Uterus (tissue), 4 donors: Measurements from ENCODE around the gene TFF3. TPM values are rescaled to one million over a fixed set of nuclear protein-coding genes. Genes with fewer than 3 reads are reported as not detected.
A peak's percentile ranks its signal among the peaks of the same experiment; 100 is the strongest.

Source experiments
- DNase-seq, 2 donors: peaks; one replicate each; pipeline ENCODE4 v3.0.0-alpha.2; 2019 to 2020
- H3K27ac ChIP-seq, 2 donors: fragments of 200-600 bp; sonication (generic); 1 replicate in 1 of 2; 2 replicates in 1 of 2; pipeline ENCODE4 v1.5.1; 2016 to 2018
- H3K27me3 ChIP-seq, 2 donors: fragments of 200-600 bp; sonication (generic); one replicate each; pipeline ENCODE4 v1.5.1; 2018 to 2019; ENCODE audit warnings: control low read depth in 1 of 2
- H3K36me3 ChIP-seq, 2 donors: fragments of 200-600 bp; sonication (generic); one replicate each; pipeline ENCODE4 v1.5.1; 2019; ENCODE audit warnings: control low read depth in 1 of 2
- H3K4me1 ChIP-seq, 2 donors: fragments of 200-600 bp; sonication (generic); one replicate each; pipeline ENCODE4 v1.5.1; 2018 to 2019; ENCODE audit warnings: control low read depth in 1 of 2
- H3K4me3 ChIP-seq, 2 donors: fragments of 200-600 bp; sonication (generic); 1 replicate in 1 of 2; 2 replicates in 1 of 2; pipeline ENCODE4 v1.5.1; 2018 to 2019; ENCODE audit warnings: mild to moderate bottlenecking in 1 of 2
- H3K9me3 ChIP-seq, 2 donors: fragments of 200-600 bp; sonication (generic); one replicate each; pipeline ENCODE4 v1.5.1; 2019; ENCODE audit warnings: control low read depth in 1 of 2
- CTCF ChIP-seq, 4 experiments: fragments of 200-600 bp in 2 of 4; fragments of 450-650 bp in 2 of 4; sonication (generic) in 2 of 4; IDR thresholded peaks; one replicate each; pipeline ENCODE4 v1.5.1; 2016 to 2019; ENCODE audit warnings: antibody characterized with exemption in 4 of 4, mild to moderate bottlenecking in 2 of 4, moderate library complexity in 1 of 4
- POLR2A ChIP-seq, 2 donors: fragments of 450-650 bp; IDR thresholded peaks; one replicate each; pipeline ENCODE4 v1.6.1; 2016; ENCODE audit warnings: antibody characterized with exemption in 2 of 2, mild to moderate bottlenecking in 1 of 2, moderate library complexity in 1 of 2
- intact Hi-C: fragments of 100-400 bp; cut with DNase I; formaldehyde crosslinking; loops from one replicate; pipeline ENCODE4 v1.15.1; 2023; ENCODE audit warnings: low total_unique reads
- total RNA-seq, 4 donors: library from RNA; depleted of rRNA in 3 of 4; stranded (reverse); fragments of >200 nt in 3 of 4; gene quantifications; one replicate each; pipeline versions ENCODE4 v1.1.0 to v1.2.4, GENCODE V29; 2014 to 2023
- donor health status: DM: yes; HTN: yes; CAD: no.

The TFF3 gene
- total RNA-seq, 4 donors from 2014 or later = 1.4 to 49.7 (median 24.2) TPM

GRCh38 chr21:42311816-42312625, 3.2 kb downstream of the TFF3 start:
- Histone ChIP-seq H3K27ac (no peak overlapping the region), H3K4me3 (no peak overlapping the region), H3K4me1 (peaks cover 0 to 4% of the 10 kb centered on the region in 2 donors), H3K36me3 (no peaks in the 10 kb centered on the region), H3K27me3 (peaks cover 0 to 8% of the 10 kb centered on the region in 2 donors), H3K9me3 (no peaks in the 10 kb centered on the region)
- TF ChIP-seq CTCF (IDR thresholded peaks at IDR 0.05) (no peak), POLR2A (IDR thresholded peaks at IDR 0.05) (no peak)
- peak in 1 of 2 donors; percentile 3 for DNase-seq
- intact Hi-C loops = no loop called here

- Histone ChIP-seq H3K4me1 (peaks cover 0 to 4% of the 10 kb centered on the region in 2 donors), H3K9me3 (no peaks in the 10 kb centered on the region), H3K36me3 (no peaks in the 10 kb centered on the region), H3K27me3 (peaks cover 0 to 8% of the 10 kb centered on the region in 2 donors), H3K27ac (no peak overlapping the region), H3K4me3 (no peak overlapping the region)
- intact Hi-C loops = no loop called here
- DNase-seq = no peak
- TF ChIP-seq CTCF (IDR thresholded peaks at IDR 0.05) = no peak
- TF ChIP-seq POLR2A (IDR thresholded peaks at IDR 0.05) = no peak
Observed at GRCh38 chr21:42311160-42311559, 4.0 kb downstream of the TFF3 start.

GRCh38 chr21:42310411-42311001, 4.7 kb downstream of the TFF3 start:
- peaks cover 0 to 4% of the 10 kb centered on the region in 2 donors for H3K4me1 ChIP-seq
- intact Hi-C loops = no loop called here
- peaks cover 0 to 8% of the 10 kb centered on the region in 2 donors for H3K27me3 ChIP-seq
- no peak for TF ChIP-seq CTCF (IDR thresholded peaks at IDR 0.05)
- TF ChIP-seq POLR2A (IDR thresholded peaks at IDR 0.05) = no peak
- H3K9me3 ChIP-seq = no peaks in the 10 kb centered on the region
- no peak for DNase-seq
- no peak overlapping the region for H3K4me3 ChIP-seq
- no peak overlapping the region for H3K27ac ChIP-seq
- no peaks in the 10 kb centered on the region for H3K36me3 ChIP-seq

- H3K9me3 ChIP-seq = no peaks in the 10 kb centered on the region
- no peak for DNase-seq
- H3K27ac ChIP-seq = no peak overlapping the region
- peaks cover 0 to 8% of the 10 kb centered on the region in 2 donors for H3K27me3 ChIP-seq
- H3K4me1 ChIP-seq = peaks cover 0 to 4% of the 10 kb centered on the region in 2 donors
- peak; percentile 23 to 49 (median 38) for TF ChIP-seq CTCF (IDR thresholded peaks at IDR 0.05)
- TF ChIP-seq POLR2A (IDR thresholded peaks at IDR 0.05) = no peak
- no peaks in the 10 kb centered on the region for H3K36me3 ChIP-seq
- no peak overlapping the region for H3K4me3 ChIP-seq
- intact Hi-C loops = no loop called here
Observed at GRCh38 chr21:42309753-42310213, 5.4 kb downstream of the TFF3 start.
